ENCODE results near the gene USP17L11. TPM values are rescaled to one million over a fixed set of nuclear protein-coding genes. Genes with fewer than 3 reads are reported as not detected.
A peak's percentile ranks its signal among the peaks of the same experiment; 100 is the strongest.
"Not testable (repeated sequence)": the region's sequence is repeated elsewhere in the genome, so short reads cannot be mapped to it uniquely, and the experiment has no call there.

Gene USP17L11
- not detected in 2 replicates for total RNA-seq (2022)
- Bru-seq, nascent RNA = not detected
- BruChase-seq, experiment 1, labeled RNA remaining after a 6-hour chase = not detected
- BruChase-seq, experiment 2, labeled RNA remaining after a 2-hour chase = not detected
- long read RNA-seq = 0 reads

- H3K9me3 Mint-ChIP-seq (ENCODE audit: unreplicated experiment); CTCF ChIA-PET: not testable (repeated sequence)
Measured at GRCh38 chr4:9215105-9215504, at the start of gene USP17L11. Gene USP17L11 (plus strand): TSS chr4:9215405. CDS start chr4:9215405, 0 bp downstream.

GRCh38 chr4:9165990-9166389 is 49.2 kb upstream of the USP17L11 start:
- CTCF ChIA-PET = interaction anchor here (0.6 kb wide), 1 partner anchor 866 kb away, joined by 3 read pairs; no protein-coding TSS in a partner anchor
- intact Hi-C loops (cut with micrococcal nuclease) = not testable (repeated sequence)
- POLR2A ChIA-PET = interaction anchor here (0.6 kb wide), 1 partner anchor 19 kb away, joined by 3 read pairs; no protein-coding TSS in a partner anchor

More at GRCh38 chr4:9215105-9215504, at the start of gene USP17L11:
- H3K27me3 Mint-ChIP-seq (ENCODE audit: insufficient read depth, unreplicated experiment); DNase-seq (ENCODE audit: unreplicated experiment); POLR2A ChIA-PET; H3K4me1 Mint-ChIP-seq (ENCODE audit: insufficient read depth, unreplicated experiment); H3K36me3 Mint-ChIP-seq (ENCODE audit: insufficient read depth, unreplicated experiment); BruUV-seq (replicated peaks); intact Hi-C loops (cut with micrococcal nuclease); H3K27ac Mint-ChIP-seq (ENCODE audit: low read depth, unreplicated experiment); H3K4me3 Mint-ChIP-seq (ENCODE audit: unreplicated experiment): not testable (repeated sequence)

GRCh38 chr4:9169791-9170459 is 45.3 kb upstream of the USP17L11 start, which contains the start of gene FAM90A26:
Gene FAM90A26 (plus strand): TSS chr4:9170409. CDS start chr4:9173173, 2,764 bp downstream.
- POLR2A ChIA-PET = not testable (repeated sequence)

More at GRCh38 chr4:9165990-9166389, 49.2 kb upstream of the USP17L11 start:
- not testable (repeated sequence) for H3K36me3 Mint-ChIP-seq (ENCODE audit: insufficient read depth, unreplicated experiment); H3K9me3 Mint-ChIP-seq (ENCODE audit: unreplicated experiment); H3K4me3 Mint-ChIP-seq (ENCODE audit: unreplicated experiment); BruUV-seq (replicated peaks); H3K27ac Mint-ChIP-seq (ENCODE audit: low read depth, unreplicated experiment); H3K4me1 Mint-ChIP-seq (ENCODE audit: insufficient read depth, unreplicated experiment); H3K27me3 Mint-ChIP-seq (ENCODE audit: insufficient read depth, unreplicated experiment)
- TF ChIP-seq CTCF (IDR thresholded peaks at IDR 0.05; ENCODE audit: unreplicated experiment) = peak; percentile 69
- DNase-seq (ENCODE audit: unreplicated experiment) = peak; percentile 39

GRCh38 chr4:9210357-9210756 is 4.8 kb upstream of the USP17L11 start, which contains the start of gene USP17L10:
Gene USP17L10 (plus strand): TSS chr4:9210657. CDS start chr4:9210657, 0 bp downstream.
- BruUV-seq (replicated peaks); intact Hi-C loops (cut with micrococcal nuclease); H3K9me3 Mint-ChIP-seq (ENCODE audit: unreplicated experiment); DNase-seq (ENCODE audit: unreplicated experiment); H3K27ac Mint-ChIP-seq (ENCODE audit: low read depth, unreplicated experiment); H3K27me3 Mint-ChIP-seq (ENCODE audit: insufficient read depth, unreplicated experiment); POLR2A ChIA-PET; H3K4me3 Mint-ChIP-seq (ENCODE audit: unreplicated experiment); CTCF ChIA-PET; H3K36me3 Mint-ChIP-seq (ENCODE audit: insufficient read depth, unreplicated experiment); H3K4me1 Mint-ChIP-seq (ENCODE audit: insufficient read depth, unreplicated experiment): not testable (repeated sequence)

More at GRCh38 chr4:9169791-9170459, 45.3 kb upstream of the USP17L11 start, which contains the start of gene FAM90A26:
- DNase-seq (ENCODE audit: unreplicated experiment) = peak; percentile 24
- CTCF ChIA-PET; BruUV-seq (replicated peaks); H3K4me3 Mint-ChIP-seq (ENCODE audit: unreplicated experiment); H3K27me3 Mint-ChIP-seq (ENCODE audit: insufficient read depth, unreplicated experiment); H3K9me3 Mint-ChIP-seq (ENCODE audit: unreplicated experiment); H3K4me1 Mint-ChIP-seq (ENCODE audit: insufficient read depth, unreplicated experiment); intact Hi-C loops (cut with micrococcal nuclease); H3K27ac Mint-ChIP-seq (ENCODE audit: low read depth, unreplicated experiment); H3K36me3 Mint-ChIP-seq (ENCODE audit: insufficient read depth, unreplicated experiment): not testable (repeated sequence)

- H3K27ac Mint-ChIP-seq (ENCODE audit: low read depth, unreplicated experiment); BruUV-seq (replicated peaks); H3K27me3 Mint-ChIP-seq (ENCODE audit: insufficient read depth, unreplicated experiment); H3K4me3 Mint-ChIP-seq (ENCODE audit: unreplicated experiment); CTCF ChIA-PET; DNase-seq (ENCODE audit: unreplicated experiment); POLR2A ChIA-PET; H3K4me1 Mint-ChIP-seq (ENCODE audit: insufficient read depth, unreplicated experiment); H3K9me3 Mint-ChIP-seq (ENCODE audit: unreplicated experiment); intact Hi-C loops (cut with micrococcal nuclease); H3K36me3 Mint-ChIP-seq (ENCODE audit: insufficient read depth, unreplicated experiment): not testable (repeated sequence)
Measured at GRCh38 chr4:9214701-9215100, 504 bp upstream of the USP17L11 start.

- CTCF ChIA-PET; H3K4me1 Mint-ChIP-seq (ENCODE audit: insufficient read depth, unreplicated experiment); H3K27ac Mint-ChIP-seq (ENCODE audit: low read depth, unreplicated experiment); intact Hi-C loops (cut with micrococcal nuclease); H3K9me3 Mint-ChIP-seq (ENCODE audit: unreplicated experiment); POLR2A ChIA-PET; H3K27me3 Mint-ChIP-seq (ENCODE audit: insufficient read depth, unreplicated experiment); DNase-seq (ENCODE audit: unreplicated experiment); H3K4me3 Mint-ChIP-seq (ENCODE audit: unreplicated experiment); H3K36me3 Mint-ChIP-seq (ENCODE audit: insufficient read depth, unreplicated experiment); BruUV-seq (replicated peaks): not testable (repeated sequence)
Measured at GRCh38 chr4:9219852-9220251, 4.6 kb downstream of the USP17L11 start, which contains the start of gene USP17L12. Gene USP17L12 (plus strand): TSS chr4:9220152. CDS start chr4:9220152, 0 bp downstream.

GRCh38 chr4:9224596-9224995 is 9.4 kb downstream of the USP17L11 start, which contains the start of gene USP17L13:
Gene USP17L13 (plus strand): TSS chr4:9224896. CDS start chr4:9224896, 0 bp downstream.
- H3K27me3 Mint-ChIP-seq (ENCODE audit: insufficient read depth, unreplicated experiment); BruUV-seq (replicated peaks); H3K36me3 Mint-ChIP-seq (ENCODE audit: insufficient read depth, unreplicated experiment); DNase-seq (ENCODE audit: unreplicated experiment); H3K4me1 Mint-ChIP-seq (ENCODE audit: insufficient read depth, unreplicated experiment); H3K27ac Mint-ChIP-seq (ENCODE audit: low read depth, unreplicated experiment); CTCF ChIA-PET; H3K4me3 Mint-ChIP-seq (ENCODE audit: unreplicated experiment); POLR2A ChIA-PET; intact Hi-C loops (cut with micrococcal nuclease); H3K9me3 Mint-ChIP-seq (ENCODE audit: unreplicated experiment): not testable (repeated sequence)

- H3K4me3 Mint-ChIP-seq (ENCODE audit: unreplicated experiment); H3K9me3 Mint-ChIP-seq (ENCODE audit: unreplicated experiment); DNase-seq (ENCODE audit: unreplicated experiment); CTCF ChIA-PET; H3K27me3 Mint-ChIP-seq (ENCODE audit: insufficient read depth, unreplicated experiment); intact Hi-C loops (cut with micrococcal nuclease); H3K36me3 Mint-ChIP-seq (ENCODE audit: insufficient read depth, unreplicated experiment); BruUV-seq (replicated peaks); POLR2A ChIA-PET; H3K4me1 Mint-ChIP-seq (ENCODE audit: insufficient read depth, unreplicated experiment); H3K27ac Mint-ChIP-seq (ENCODE audit: low read depth, unreplicated experiment): not testable (repeated sequence)
Measured at GRCh38 chr4:9230249-9230648, 15.0 kb downstream of the USP17L11 start.
